ENCODE results near the gene OR2AE1. TPM values are rescaled to one million over a fixed set of nuclear protein-coding genes. Genes with fewer than 3 reads are reported as not detected.

The OR2AE1 gene
- total RNA-seq, 2 experiments from 2014 or later: not detected

DNA sequence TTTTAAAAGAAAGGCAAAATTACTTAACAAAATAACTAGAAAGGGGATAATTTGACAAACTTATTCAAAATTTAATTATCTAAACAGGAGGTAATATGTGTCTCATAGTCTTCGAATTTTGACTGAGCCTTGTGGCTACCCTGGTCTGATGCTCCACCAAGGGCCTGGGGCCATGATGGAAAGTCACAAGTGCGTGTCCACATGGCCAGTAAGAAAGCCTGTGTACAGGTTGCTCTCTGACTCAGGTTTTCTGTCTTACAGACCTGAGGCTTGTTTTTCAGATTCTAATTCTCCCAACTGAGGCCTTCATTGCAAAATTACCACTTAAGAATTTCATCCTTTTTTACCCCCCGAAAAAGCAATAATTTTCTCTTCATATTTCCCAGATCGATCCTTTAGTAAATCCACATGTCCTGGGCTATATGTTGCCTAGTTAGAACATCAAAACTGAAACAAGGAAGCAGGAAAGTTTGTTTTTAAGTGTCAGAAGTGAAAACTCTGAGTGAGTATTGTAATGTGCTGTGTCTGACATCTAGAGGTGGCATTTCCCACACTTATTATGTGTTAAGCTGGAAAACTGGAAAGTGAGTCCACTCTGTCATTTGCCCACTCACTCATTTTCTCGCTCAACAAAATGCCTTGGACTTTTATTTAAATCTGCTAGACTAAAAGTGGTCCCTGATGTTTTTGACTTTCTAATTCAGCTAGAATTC, 39.0 kb downstream of the OR2AE1 start:
- Mint-ChIP-seq H3K9me3 (no peaks in the 10 kb centered on the region), H3K4me3 (no peak overlapping the region), H3K4me1 (peaks cover 18% of the 10 kb centered on the region), H3K36me3 (no peaks in the 10 kb centered on the region), H3K27me3 (no peaks in the 10 kb centered on the region), H3K27ac (no peak overlapping the region)
- DNase-seq: no peak

DNA sequence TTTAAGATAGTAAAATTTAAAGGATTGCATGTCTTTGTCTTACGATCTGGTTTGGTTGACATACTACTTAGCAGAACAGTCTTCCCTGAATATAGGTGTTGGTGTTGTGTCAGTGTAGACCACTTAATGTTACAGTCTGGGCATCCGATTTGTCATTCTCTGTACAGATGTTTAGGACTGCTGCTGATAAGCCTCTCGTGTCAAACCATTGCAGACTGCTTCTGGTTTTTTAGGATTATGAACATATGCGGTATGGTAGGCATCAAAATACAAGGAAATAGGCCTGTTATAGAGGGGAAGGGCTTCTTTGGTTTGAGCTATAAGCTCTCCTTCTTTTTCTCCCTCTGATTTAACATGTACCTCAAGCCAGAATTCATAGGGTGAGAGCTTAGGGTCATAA, 41.6 kb downstream of the OR2AE1 start:
- no peaks in the 10 kb centered on the region for H3K36me3 Mint-ChIP-seq
- H3K27me3 Mint-ChIP-seq: peaks cover 5% of the 10 kb centered on the region
- no peak overlapping the region for H3K4me3 Mint-ChIP-seq
- no peak for DNase-seq
- no peak overlapping the region for H3K27ac Mint-ChIP-seq
- peaks cover 11% of the 10 kb centered on the region for H3K4me1 Mint-ChIP-seq
- H3K9me3 Mint-ChIP-seq: no peaks in the 10 kb centered on the region

DNA sequence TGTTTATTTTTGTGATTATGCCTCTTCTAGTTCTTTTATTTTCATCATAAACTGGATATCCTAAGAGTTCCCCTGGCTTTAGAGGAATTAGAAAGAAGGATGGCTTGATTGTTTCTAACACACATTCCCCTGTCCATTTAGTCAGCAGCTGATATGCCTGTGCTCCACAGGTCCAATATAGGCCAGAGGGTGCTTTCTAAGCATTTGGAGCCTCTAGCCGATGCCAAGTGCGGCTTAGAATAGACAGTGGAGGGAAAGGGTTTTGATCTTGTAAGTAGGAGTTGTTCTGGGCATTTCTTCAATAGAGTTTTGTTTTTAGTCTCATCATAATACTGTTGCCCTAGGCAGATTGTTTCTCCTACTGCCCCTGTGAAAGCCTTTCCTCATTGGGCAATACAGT, 42.5 kb downstream of the OR2AE1 start:
- no peak for DNase-seq
- H3K27ac Mint-ChIP-seq: no peak overlapping the region
- H3K4me3 Mint-ChIP-seq: no peak overlapping the region
- H3K36me3 Mint-ChIP-seq: no peaks in the 10 kb centered on the region
- peaks cover 5% of the 10 kb centered on the region for H3K27me3 Mint-ChIP-seq
- peaks cover 10% of the 10 kb centered on the region for H3K4me1 Mint-ChIP-seq
- H3K9me3 Mint-ChIP-seq: no peaks in the 10 kb centered on the region

DNA sequence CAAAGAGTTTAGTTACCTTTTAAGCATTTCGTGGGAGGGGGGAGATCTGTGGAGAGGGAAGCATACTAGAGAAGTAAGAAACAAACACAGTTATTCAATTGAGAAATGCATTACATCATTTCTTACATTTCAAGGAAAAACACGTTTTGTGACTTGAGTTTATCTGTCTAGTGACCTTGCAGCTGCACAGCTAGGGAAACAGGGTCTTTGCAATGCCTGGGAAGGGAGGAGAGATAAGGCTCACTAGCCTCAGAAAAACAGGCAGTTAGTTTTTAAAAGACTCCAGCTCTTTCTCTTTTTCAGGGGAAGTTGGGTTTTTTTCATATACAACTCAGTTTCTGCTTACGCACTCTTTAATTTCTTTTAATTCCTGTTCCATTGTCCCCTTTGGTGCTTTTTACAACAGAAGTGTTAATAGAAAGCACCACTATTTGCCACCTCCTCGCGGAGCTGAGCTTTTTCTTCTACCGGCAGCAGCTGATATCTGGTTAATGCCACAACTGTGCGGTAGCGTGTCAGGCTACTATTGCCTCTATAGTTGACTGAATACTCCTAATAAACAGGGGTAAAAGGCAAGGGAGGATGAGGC, 43.5 kb downstream of the OR2AE1 start:
- Mint-ChIP-seq H3K27me3 (peaks cover 5% of the 10 kb centered on the region), H3K27ac (no peak overlapping the region), H3K9me3 (no peaks in the 10 kb centered on the region), H3K4me1 (peaks cover 7% of the 10 kb centered on the region), H3K4me3 (no peak overlapping the region), H3K36me3 (no peaks in the 10 kb centered on the region)
- no peak for DNase-seq

DNA sequence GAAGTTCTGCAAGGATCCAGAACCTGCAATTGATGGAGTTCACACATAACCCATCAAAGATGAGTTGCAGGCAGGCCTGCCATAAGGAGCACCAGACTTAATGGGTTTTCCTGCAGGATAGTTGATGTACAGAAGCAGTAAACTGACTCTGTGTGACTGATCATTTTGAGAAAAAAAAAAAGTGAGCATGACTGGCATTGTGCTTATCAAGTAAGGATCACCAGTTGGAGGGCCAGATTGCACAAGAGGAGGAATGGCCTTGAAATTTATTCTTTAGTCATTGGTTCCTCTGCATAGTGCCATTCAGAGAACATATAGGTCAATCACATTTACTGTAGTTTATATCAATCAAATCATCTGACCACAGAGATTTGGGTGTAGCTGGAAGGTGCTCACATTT, 45.2 kb downstream of the OR2AE1 start:
- no peak overlapping the region for H3K27ac Mint-ChIP-seq
- no peaks in the 10 kb centered on the region for H3K36me3 Mint-ChIP-seq
- peaks cover 5% of the 10 kb centered on the region for H3K27me3 Mint-ChIP-seq
- no peak for DNase-seq
- no peak overlapping the region for H3K4me3 Mint-ChIP-seq
- no peaks in the 10 kb centered on the region for H3K9me3 Mint-ChIP-seq
- no peaks in the 10 kb centered on the region for H3K4me1 Mint-ChIP-seq

DNA sequence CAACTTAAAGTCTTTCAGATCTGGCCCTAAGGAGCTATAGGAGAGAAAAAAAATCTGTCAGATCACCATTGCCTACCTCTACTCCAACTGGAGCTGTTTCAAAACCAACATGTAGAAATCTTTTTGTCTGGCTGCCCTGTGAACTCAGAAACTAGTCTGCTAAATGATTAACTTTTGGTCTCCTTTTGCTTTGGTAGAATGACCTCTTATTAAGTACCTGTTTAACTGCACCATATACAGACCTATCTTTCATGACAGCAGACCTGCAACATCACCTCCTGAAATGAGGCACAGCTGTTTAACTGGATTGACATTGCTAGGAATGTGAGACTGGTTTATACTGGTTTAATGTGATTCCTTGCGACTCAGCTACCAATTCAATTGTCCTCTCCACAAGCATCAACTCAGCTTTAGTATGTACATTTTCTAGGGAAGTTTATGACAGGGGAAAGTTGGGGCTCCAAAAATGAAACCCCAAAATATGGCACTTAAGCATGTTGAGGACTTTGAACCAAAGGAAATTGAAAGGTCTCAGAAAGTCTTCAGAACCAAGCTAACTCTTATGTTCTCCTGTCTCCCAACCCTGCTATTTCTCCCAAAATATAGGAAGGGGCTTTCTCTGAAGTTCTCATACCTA, 47.2 kb downstream of the OR2AE1 start:
- H3K27me3 Mint-ChIP-seq: peaks cover 5% of the 10 kb centered on the region
- DNase-seq: no peak
- H3K27ac Mint-ChIP-seq: no peak overlapping the region
- no peaks in the 10 kb centered on the region for H3K9me3 Mint-ChIP-seq
- H3K4me1 Mint-ChIP-seq: no peaks in the 10 kb centered on the region
- no peak overlapping the region for H3K4me3 Mint-ChIP-seq
- no peaks in the 10 kb centered on the region for H3K36me3 Mint-ChIP-seq

DNA sequence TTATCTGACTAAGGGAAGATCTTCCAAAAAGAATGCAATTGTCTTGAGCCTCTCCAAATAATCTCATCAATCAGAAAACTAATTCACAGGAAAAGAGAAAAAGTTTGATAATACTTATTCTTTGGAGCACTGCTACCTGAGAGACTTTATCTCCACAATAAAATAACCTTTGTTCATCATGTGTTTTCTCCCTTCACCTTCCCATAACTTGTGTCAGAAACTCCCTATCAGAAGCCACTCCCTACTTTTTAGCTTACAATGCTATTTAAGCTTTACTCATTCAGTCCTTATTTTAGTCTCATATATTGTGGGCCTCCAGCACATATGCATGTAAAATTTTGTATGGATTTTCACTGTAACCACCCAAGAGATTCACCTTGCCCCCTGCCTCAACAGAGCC, 48.0 kb downstream of the OR2AE1 start:
- Mint-ChIP-seq H3K4me1 (no peaks in the 10 kb centered on the region), H3K4me3 (no peak overlapping the region), H3K9me3 (no peaks in the 10 kb centered on the region)

DNA sequence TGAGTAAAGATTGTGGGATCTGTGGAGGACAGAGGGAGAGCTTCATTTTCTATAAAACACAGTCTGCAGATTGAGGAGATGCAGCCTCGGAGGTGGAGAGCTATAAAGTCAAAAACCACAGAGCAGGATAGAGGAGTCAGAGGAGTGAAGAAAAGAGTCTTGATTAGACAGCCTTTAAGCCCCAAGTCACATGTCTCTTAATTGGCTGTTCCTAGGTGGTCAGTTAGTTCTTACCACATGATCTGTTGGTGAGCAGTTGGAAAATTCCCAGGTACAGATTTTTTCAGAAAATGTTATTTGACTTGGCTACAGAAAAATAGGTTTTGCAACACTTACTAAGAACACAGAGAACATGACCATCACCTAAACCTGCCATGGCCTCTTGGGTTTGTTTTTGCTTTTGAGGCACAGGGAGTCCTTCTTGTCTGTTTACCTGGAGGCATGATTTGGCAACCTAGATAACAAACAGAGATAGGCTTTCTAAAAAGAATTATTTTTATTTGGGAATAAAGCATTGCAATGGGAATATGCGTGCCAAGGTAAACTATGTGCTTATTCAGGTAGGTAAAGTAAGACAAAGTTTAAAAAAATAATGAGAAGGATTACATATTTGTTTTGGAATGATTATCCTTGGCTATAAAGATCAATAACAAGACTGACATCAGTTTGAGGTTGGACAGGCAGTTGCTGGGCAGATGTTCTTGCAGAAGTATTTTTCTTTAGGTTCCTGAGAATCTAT, 49.6 kb downstream of the OR2AE1 start:
- no peaks in the 10 kb centered on the region for H3K4me1 Mint-ChIP-seq
- no peak overlapping the region for H3K27ac Mint-ChIP-seq
- no peak for DNase-seq
- H3K36me3 Mint-ChIP-seq: no peaks in the 10 kb centered on the region
- H3K9me3 Mint-ChIP-seq: no peaks in the 10 kb centered on the region
- peaks cover 5% of the 10 kb centered on the region for H3K27me3 Mint-ChIP-seq
- H3K4me3 Mint-ChIP-seq: no peak overlapping the region

More for the DNA sequence above, 48.0 kb downstream of the OR2AE1 start:
- H3K27ac Mint-ChIP-seq: no peak overlapping the region
- H3K36me3 Mint-ChIP-seq: no peaks in the 10 kb centered on the region
- DNase-seq: no peak
- H3K27me3 Mint-ChIP-seq: peaks cover 5% of the 10 kb centered on the region

Other genes with a start within 250 kb of the OR2AE1 start
- gene CYP3A5, start 197.0 kb downstream of the OR2AE1 start, total RNA-seq: not detected
- gene CYP3A7, start 141.8 kb downstream of the OR2AE1 start, total RNA-seq: not detected
- gene CYP3A4, start 92.8 kb downstream of the OR2AE1 start, total RNA-seq: not detected
- gene CYP3A43, start 49.0 kb downstream of the OR2AE1 start, total RNA-seq: not detected
- gene TRIM4, start 42.5 kb upstream of the OR2AE1 start, total RNA-seq: 10 to 100 TPM; 21.0 to 21.8 TPM
- 1 to 10 TPM in 1 of 2 experiments, under 1 TPM in 1; 0.52 to 1.2 TPM for gene GJC3, start 52.6 kb upstream of the OR2AE1 start, total RNA-seq
- gene AZGP1, start 99.0 kb upstream of the OR2AE1 start, total RNA-seq: not detected
- 10 to 100 TPM; 38.6 to 41.5 TPM for gene ZKSCAN1, start 138.6 kb upstream of the OR2AE1 start, total RNA-seq
- 1 to 10 TPM; 9.0 to 9.4 TPM for gene ZSCAN21, start 172.7 kb upstream of the OR2AE1 start, total RNA-seq
- gene ZNF3, start 204.7 kb upstream of the OR2AE1 start, total RNA-seq: 10 to 100 TPM; 21.1 to 22.3 TPM
- gene COPS6, start 211.9 kb upstream of the OR2AE1 start, total RNA-seq: 10 to 100 TPM; 96.3 to 97.2 TPM
- gene MCM7, start 224.4 kb upstream of the OR2AE1 start, total RNA-seq: 100 to 1,000 TPM; 476 to 482 TPM
- 10 to 100 TPM; 13.0 to 13.1 TPM for gene AP4M1, start 224.6 kb upstream of the OR2AE1 start, total RNA-seq
- 10 to 100 TPM; 59.7 to 61.1 TPM for gene TAF6, start 242.3 kb upstream of the OR2AE1 start, total RNA-seq
- gene CNPY4, start 242.6 kb upstream of the OR2AE1 start, total RNA-seq: 10 to 100 TPM; 10.1 to 10.2 TPM
- 1 to 10 TPM; 3.2 to 3.3 TPM for gene MBLAC1, start 249.9 kb upstream of the OR2AE1 start, total RNA-seq